Hematopoietic multipotent progenitor cell treated with erythropoietin and hydrocortisone succinate and interleukin-3 and kit ligand, for 17 days (in vitro differentiated cells): Measurements from ENCODE around the gene CEP131.
A peak's percentile ranks its signal among the peaks of the same experiment; 100 is the strongest.

Experiments used
- DNase-seq: peaks from one replicate; pipeline ENCODE4 v3.0.0-alpha.2; 2015; ENCODE audit warnings: low spot score

CEP131 gene

GRCh38 chr17:81251709-81252301 is 29.0 kb upstream of the CEP131 start:
- DNase-seq: no peak

GRCh38 chr17:81251094-81251708 is 28.4 kb upstream of the CEP131 start:
- no peak for DNase-seq

GRCh38 chr17:81250286-81251093 is 27.7 kb upstream of the CEP131 start:
- no peak for DNase-seq

- peak; percentile 19 for DNase-seq
These were observed 26.7 kb upstream of the CEP131 start for GRCh38 chr17:81249223-81250040.

GRCh38 chr17:81248649-81249048 is 25.9 kb upstream of the CEP131 start:
- no peak for DNase-seq

- DNase-seq: no peak
These were observed 24.7 kb upstream of the CEP131 start for GRCh38 chr17:81247339-81247990.

GRCh38 chr17:81246679-81247338 is 24.0 kb upstream of the CEP131 start:
- no peak for DNase-seq

- DNase-seq: no peak
These were observed 23.5 kb upstream of the CEP131 start for GRCh38 chr17:81246343-81246670.

GRCh38 chr17:81245665-81246342 is 23.0 kb upstream of the CEP131 start:
- no peak for DNase-seq

GRCh38 chr17:81245024-81245664 is 22.4 kb upstream of the CEP131 start:
- no peak for DNase-seq

- DNase-seq: no peak
These were observed 21.7 kb upstream of the CEP131 start for GRCh38 chr17:81244358-81245023.

- DNase-seq: no peak
These were observed 20.5 kb upstream of the CEP131 start for GRCh38 chr17:81243333-81243664.

GRCh38 chr17:81242421-81243332 is 19.9 kb upstream of the CEP131 start:
- no peak for DNase-seq

- peak; percentile 52 for DNase-seq
These were observed 19.1 kb upstream of the CEP131 start for GRCh38 chr17:81241648-81242420.

GRCh38 chr17:81241203-81241602 is 18.4 kb upstream of the CEP131 start:
- DNase-seq: no peak

GRCh38 chr17:81240761-81241160 is 18.0 kb upstream of the CEP131 start:
- DNase-seq: peak; percentile 24

- peak; percentile 29 for DNase-seq
These were observed 17.2 kb upstream of the CEP131 start for GRCh38 chr17:81239714-81240555.
